B cell (primary cell): ENCODE data around the gene SFXN2. TPM values are rescaled to one million over a fixed set of nuclear protein-coding genes. Genes with fewer than 3 reads are reported as not detected.
"Not testable (repeated sequence)": the region's sequence is repeated elsewhere in the genome, so short reads cannot be mapped to it uniquely, and the experiment has no call there.

Experiments
- ATAC-seq: fragments of 200-7000 bp; cut with Tn5 transposase; one replicate; pipeline ENCODE4 v1.10.0; 2021; ENCODE audit warnings: low read depth, mild to moderate bottlenecking, moderate number of reproducible peaks, moderate library complexity
- CTCF ChIA-PET: fragments of 350-600 bp; sonication (Branson Sonifier 250); formaldehyde crosslinking; loops from one replicate; lab custom pipeline; 2021; ENCODE audit warnings: antibody characterized with exemption, inconsistent platforms; lab: Charles Lee
- POLR2A ChIA-PET: fragments of 350-600 bp; sonication (Branson Sonifier 250); formaldehyde crosslinking; loops from one replicate; lab custom pipeline; 2021; ENCODE audit warnings: antibody characterized with exemption; lab: Charles Lee
- DNase-seq: peaks from one replicate; pipeline ENCODE4 v3.0.0; 2013
- H2AFZ ChIP-seq: 2 replicates; pipeline ENCODE4 v1.6.1; 2012; ENCODE audit warnings: mild to moderate bottlenecking, low read depth, low read length; ENCODE audit not compliant: insufficient read depth, poor library complexity, severe bottlenecking
- H3K27ac ChIP-seq, 2 donors: 1 replicate in 1 of 2; 2 replicates in 1 of 2; pipeline ENCODE4 v1.5.1; 2012 to 2013; ENCODE audit warnings: low read length in 2 of 2, mild to moderate bottlenecking in 2 of 2, moderate library complexity in 1 of 2
- H3K27me3 ChIP-seq, 4 experiments: fragments of 200-600 bp in 1 of 4; sonication (generic) in 1 of 4; replicated peaks in 1 of 4; 1 replicate in 2 of 4; 2 replicates in 2 of 4; pipeline versions ENCODE4 v1.6.1 to v1.7.0; 2013 to 2016; ENCODE audit warnings: low read length in 3 of 4, mild to moderate bottlenecking in 2 of 4, mixed read lengths in 1 of 4, moderate library complexity in 1 of 4; ENCODE audit not compliant: insufficient read depth in 4 of 4, control insufficient read depth in 3 of 4; ENCODE audit errors: control extremely low read depth in 1 of 4
- H3K36me3 ChIP-seq, 2 experiments: replicated peaks in 1 of 2; 1 replicate in 1 of 2; 2 replicates in 1 of 2; pipeline versions ENCODE4 v1.6.1 to v1.7.1; 2013; ENCODE audit warnings: low read length in 1 of 2; ENCODE audit not compliant: insufficient read depth in 2 of 2, control insufficient read depth in 1 of 2; ENCODE audit errors: control extremely low read depth in 1 of 2, extremely low read depth in 1 of 2
- H3K4me1 ChIP-seq, 2 donors: fragments of 200-600 bp in 1 of 2; sonication (generic) in 1 of 2; 1 replicate in 1 of 2; 2 replicates in 1 of 2; pipeline versions ENCODE4 v1.5.1 to v1.6.1; 2013 to 2017; ENCODE audit warnings: low read length in 2 of 2; ENCODE audit not compliant: control insufficient read depth in 2 of 2, insufficient read depth in 2 of 2
- H3K4me2 ChIP-seq: replicated peaks from 2 replicates; pipeline ENCODE3; 2012; ENCODE audit warnings: mild to moderate bottlenecking, low read depth, low read length; ENCODE audit not compliant: poor library complexity, severe bottlenecking
- H3K4me3 ChIP-seq, 5 experiments: fragments of 200-600 bp in 1 of 5; sonication (generic) in 1 of 5; 1 replicate in 3 of 5; 2 replicates in 2 of 5; pipeline versions ENCODE4 v1.5.1 to v1.7.0; 2011 to 2016; ENCODE audit warnings: low read length in 4 of 5, mild to moderate bottlenecking in 4 of 5, low read depth in 2 of 5, control low read depth in 1 of 5, moderate library complexity in 1 of 5; ENCODE audit not compliant: insufficient read depth in 1 of 5; ENCODE audit errors: control extremely low read depth in 1 of 5, extremely low read depth in 1 of 5
- H3K79me2 ChIP-seq: fragments of 200-600 bp; sonication (generic); one replicate; pipeline ENCODE4 v1.6.0; 2016; ENCODE audit warnings: low read length; ENCODE audit not compliant: control insufficient read depth, insufficient read depth
- H3K9ac ChIP-seq: fragments of 200-600 bp; sonication (generic); 2 replicates; pipeline ENCODE4 v1.6.1; 2017; ENCODE audit warnings: mild to moderate bottlenecking, low read length, moderate library complexity
- H3K9me3 ChIP-seq, 3 donors: one replicate each; pipeline versions ENCODE4 v1.6.1 to v1.7.1; 2013; ENCODE audit warnings: low read length in 2 of 3; ENCODE audit not compliant: control insufficient read depth in 2 of 3, insufficient read depth in 1 of 3; ENCODE audit errors: control extremely low read depth in 1 of 3
- H4K20me1 ChIP-seq: 2 replicates; pipeline ENCODE4 v1.6.0; 2012; ENCODE audit warnings: mild to moderate bottlenecking, low read length; ENCODE audit not compliant: insufficient read depth, control insufficient read depth, poor library complexity, severe bottlenecking
- H3K27ac Mint-ChIP-seq: one replicate; pipeline ENCODE4 v1.8.0; 2021; ENCODE audit warnings: mixed read lengths
- H3K27me3 Mint-ChIP-seq: one replicate; pipeline ENCODE4 v1.8.0; 2021; ENCODE audit warnings: mixed read lengths
- H3K4me1 Mint-ChIP-seq: one replicate; pipeline ENCODE4 v1.8.0; 2021; ENCODE audit warnings: mixed read lengths
- H3K4me3 Mint-ChIP-seq: one replicate; pipeline ENCODE4 v1.8.0; 2021; ENCODE audit warnings: mixed read lengths
- H3K9me3 Mint-ChIP-seq: one replicate; pipeline ENCODE4 v1.8.0; 2022; ENCODE audit warnings: mixed read lengths; ENCODE audit not compliant: insufficient read depth
- EZH2 ChIP-seq: IDR thresholded peaks from 2 replicates; pipeline ENCODE4 v1.6.1; 2012; ENCODE audit warnings: borderline replicate concordance, low read depth, mild to moderate bottlenecking, moderate library complexity, low read length; ENCODE audit not compliant: insufficient read depth, poor library complexity, severe bottlenecking
- WGBS: methylation state at CpG from one replicate; pipeline ENCODE4 v1.1.5; 2013; ENCODE audit warnings: missing lambda C conversion rate; ENCODE audit not compliant: insufficient coverage; 5-methylcytosine and 5-hydroxymethylcytosine counted together
- intact Hi-C: fragments of 100-400 bp; cut with micrococcal nuclease; formaldehyde crosslinking; loops from one replicate; pipeline ENCODE4 v1.10.0; 2022
- polyA plus RNA-seq: library from polyadenylated mRNA; depleted of rRNA; stranded (reverse); fragments of >200 nt; gene quantifications from 2 replicates; pipeline ENCODE4 v1.2.3, GENCODE V29; 2012
- total RNA-seq, 2 donors: library from RNA; stranded (reverse); fragments of 120-200 nt in 1 of 2; gene quantifications; 1 replicate in 1 of 2; 2 replicates in 1 of 2; pipeline versions ENCODE4 v1.2.3 to v1.2.4, GENCODE V29; 2013 to 2022
- TF ChIP-seq, protein P1 (sequence below): fragments of 200-600 bp; IDR thresholded peaks from one replicate; pipeline ENCODE4 v1.8.0; 2022; ENCODE audit warnings: antibody characterized with exemption, mild to moderate bottlenecking

The SFXN2 gene
- total and polyA plus RNA-seq, 2 donors (not counting 1 experiment from before 2014, with no cell fraction given): 8.1 to 23.5 TPM

GRCh38 chr10:102665904-102666509 lies 48.4 kb upstream of the SFXN2 start:
- Histone ChIP-seq H3K9ac (no peak overlapping the region), H3K27me3 (no peaks in the 10 kb centered on the region), H3K79me2 (no peaks in the 10 kb centered on the region), H3K4me2 (no peak overlapping the region), H3K4me1 (peaks cover 5 to 6% of the 10 kb centered on the region in 2 donors), H3K36me3 (no peaks in the 10 kb centered on the region), H2AFZ (no peak overlapping the region), H4K20me1 (no peaks in the 10 kb centered on the region), H3K27ac (no peak overlapping the region), H3K4me3 (no peak overlapping the region), H3K9me3 (no peaks in the 10 kb centered on the region)
- intact Hi-C loops: no loop called here
- ChIA-PET CTCF (interaction anchor here (0.7 kb wide), 1 partner anchor 19 kb away, joined by 3 read pairs; no protein-coding TSS in a partner anchor), POLR2A (interaction anchor here (1.1 kb wide), 1 partner anchor 20 kb away, joined by 3 read pairs; no protein-coding TSS in a partner anchor)
- no peak for TF ChIP-seq EZH2
- TF ChIP-seq, protein P1, sequence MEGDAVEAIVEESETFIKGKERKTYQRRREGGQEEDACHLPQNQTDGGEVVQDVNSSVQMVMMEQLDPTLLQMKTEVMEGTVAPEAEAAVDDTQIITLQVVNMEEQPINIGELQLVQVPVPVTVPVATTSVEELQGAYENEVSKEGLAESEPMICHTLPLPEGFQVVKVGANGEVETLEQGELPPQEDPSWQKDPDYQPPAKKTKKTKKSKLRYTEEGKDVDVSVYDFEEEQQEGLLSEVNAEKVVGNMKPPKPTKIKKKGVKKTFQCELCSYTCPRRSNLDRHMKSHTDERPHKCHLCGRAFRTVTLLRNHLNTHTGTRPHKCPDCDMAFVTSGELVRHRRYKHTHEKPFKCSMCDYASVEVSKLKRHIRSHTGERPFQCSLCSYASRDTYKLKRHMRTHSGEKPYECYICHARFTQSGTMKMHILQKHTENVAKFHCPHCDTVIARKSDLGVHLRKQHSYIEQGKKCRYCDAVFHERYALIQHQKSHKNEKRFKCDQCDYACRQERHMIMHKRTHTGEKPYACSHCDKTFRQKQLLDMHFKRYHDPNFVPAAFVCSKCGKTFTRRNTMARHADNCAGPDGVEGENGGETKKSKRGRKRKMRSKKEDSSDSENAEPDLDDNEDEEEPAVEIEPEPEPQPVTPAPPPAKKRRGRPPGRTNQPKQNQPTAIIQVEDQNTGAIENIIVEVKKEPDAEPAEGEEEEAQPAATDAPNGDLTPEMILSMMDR: no peak
- ATAC-seq (no peak), DNase-seq (no peak)
- 89% methylated on average over 6 of the region's 9 CpGs for WGBS
- peaks cover 10% of the 10 kb centered on the region for H3K4me1 Mint-ChIP-seq
- H3K27me3 Mint-ChIP-seq: no peaks in the 10 kb centered on the region
- no peak overlapping the region for H3K4me3 Mint-ChIP-seq
- no peaks in the 10 kb centered on the region for H3K9me3 Mint-ChIP-seq
- H3K27ac Mint-ChIP-seq: no peak overlapping the region

- 82% methylated on average over 1 of the region's 4 CpGs for WGBS
- CTCF ChIA-PET: not testable (repeated sequence)
Measured at GRCh38 chr10:102667411-102667810, 47.0 kb upstream of the SFXN2 start.

More at GRCh38 chr10:102667411-102667810, 47.0 kb upstream of the SFXN2 start:
- H3K27ac Mint-ChIP-seq, ATAC-seq, H3K4me1 Mint-ChIP-seq, H4K20me1 ChIP-seq, H3K79me2 ChIP-seq, DNase-seq, H3K4me1 ChIP-seq, H3K36me3 ChIP-seq, H3K4me2 ChIP-seq, H3K9ac ChIP-seq, intact Hi-C loops, H3K9me3 ChIP-seq, H2AFZ ChIP-seq, H3K9me3 Mint-ChIP-seq, H3K27me3 Mint-ChIP-seq, H3K4me3 Mint-ChIP-seq, H3K27ac ChIP-seq, H3K27me3 ChIP-seq, POLR2A ChIA-PET, H3K4me3 ChIP-seq: not testable (repeated sequence)
